MM.1S (cell line): Measurements from ENCODE around the gene PCLAF.
"Not testable (repeated sequence)": the region's sequence is repeated elsewhere in the genome, so short reads cannot be mapped to it uniquely, and the experiment has no call there.

Experiments
- DNase-seq: peaks from one replicate; pipeline ENCODE4 v3.0.0-alpha.2; 2015
- H2AFZ ChIP-seq: fragments of 300-600 bp; sonication (generic); 2 replicates; pipeline ENCODE4 v1.6.0; 2016; ENCODE audit warnings: antibody characterized with exemption, low read length
- H3F3A ChIP-seq: fragments of 300-600 bp; sonication (generic); 2 replicates; pipeline ENCODE4 v1.6.1; 2016; ENCODE audit warnings: mild to moderate bottlenecking, antibody characterized with exemption, low read length, moderate library complexity, mixed read lengths; ENCODE audit not compliant: insufficient read depth
- H3K27ac ChIP-seq: fragments of 300-600 bp; sonication (generic); 2 replicates; pipeline ENCODE4 v1.5.1; 2016; ENCODE audit warnings: mild to moderate bottlenecking, low read length
- H3K27me3 ChIP-seq: fragments of 300-600 bp; sonication (generic); replicated peaks from 2 replicates; pipeline ENCODE4 v1.6.0; 2016; ENCODE audit warnings: low read length; ENCODE audit not compliant: insufficient read depth
- H3K36me3 ChIP-seq: fragments of 300-600 bp; sonication (generic); replicated peaks from 2 replicates; pipeline ENCODE4 v1.6.1; 2016; ENCODE audit warnings: mild to moderate bottlenecking, low read length, mixed read lengths; ENCODE audit not compliant: insufficient read depth
- H3K4me1 ChIP-seq: fragments of 300-600 bp; sonication (generic); 2 replicates; pipeline ENCODE4 v1.6.1; 2016; ENCODE audit warnings: low read length, mixed read lengths
- H3K4me2 ChIP-seq: fragments of 300-600 bp; sonication (generic); 2 replicates; pipeline ENCODE4 v1.6.0; 2016; ENCODE audit warnings: low read depth, low read length
- H3K4me3 ChIP-seq: fragments of 300-600 bp; sonication (generic); 2 replicates; pipeline ENCODE4 v1.5.1; 2016; ENCODE audit warnings: low read length, mixed read lengths
- H3K79me2 ChIP-seq: fragments of 300-600 bp; sonication (generic); 2 replicates; pipeline ENCODE4 v1.6.1; 2016; ENCODE audit warnings: mixed run types, low read length, mixed read lengths
- H3K9ac ChIP-seq: fragments of 300-600 bp; sonication (generic); 2 replicates; pipeline ENCODE4 v1.6.1; 2016; ENCODE audit warnings: low read length, mixed read lengths
- H3K9me2 ChIP-seq: fragments of 300-600 bp; sonication (generic); replicated peaks from 2 replicates; pipeline ENCODE4 v1.6.1; 2016; ENCODE audit warnings: mild to moderate bottlenecking, low read length, mixed read lengths; ENCODE audit not compliant: insufficient read depth
- H3K9me3 ChIP-seq: fragments of 300-600 bp; sonication (generic); replicated peaks from 2 replicates; pipeline ENCODE4 v1.6.1; 2016; ENCODE audit warnings: mild to moderate bottlenecking, low read length, mixed read lengths; ENCODE audit not compliant: insufficient read depth
- H4K20me1 ChIP-seq: fragments of 300-600 bp; sonication (generic); 2 replicates; pipeline ENCODE4 v1.6.1; 2016; ENCODE audit warnings: mild to moderate bottlenecking, low read length, moderate library complexity, mixed read lengths; ENCODE audit not compliant: insufficient read depth
- EZH2 ChIP-seq: fragments of 300-600 bp; sonication (generic); optimal IDR thresholded peaks from 2 replicates; pipeline ENCODE3; 2017; ENCODE audit warnings: low read depth, mild to moderate bottlenecking, antibody characterized with exemption, low read length, mixed read lengths
- EZH2phosphoT487 ChIP-seq: fragments of 300-600 bp; sonication (generic); IDR thresholded peaks from 2 replicates; pipeline ENCODE4 v1.6.1; 2018; ENCODE audit warnings: antibody characterized with exemption, low read length
- TF ChIP-seq, protein P1 (sequence below): fragments of 300-600 bp; sonication (generic); IDR thresholded peaks from 2 replicates; pipeline ENCODE4 v1.5.1; 2016; ENCODE audit warnings: antibody characterized with exemption, low read length, mixed read lengths

The PCLAF gene

DNA sequence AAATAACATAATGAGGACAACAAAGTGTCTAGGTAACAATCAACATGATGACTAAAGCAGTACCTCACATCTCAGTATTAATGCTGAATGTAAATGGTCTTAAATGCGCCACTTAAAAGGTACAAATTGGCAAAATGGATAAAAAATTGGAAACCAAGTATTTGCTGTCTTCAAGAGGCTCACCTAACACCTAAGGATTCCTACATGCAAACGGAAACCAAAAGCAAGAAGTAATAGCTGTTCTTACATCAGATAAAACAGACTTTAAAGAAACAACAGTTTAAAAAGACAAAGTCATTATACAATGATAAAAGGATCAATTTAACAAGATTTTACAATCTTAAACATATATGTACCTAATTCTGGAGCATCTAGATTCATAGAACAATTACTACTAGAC is 47.7 kb downstream of the PCLAF start:
- no peaks in the 10 kb centered on the region for H3K9me2 ChIP-seq
- no peaks in the 10 kb centered on the region for H3K36me3 ChIP-seq
- H3K9me3 ChIP-seq: no peaks in the 10 kb centered on the region
- H4K20me1 ChIP-seq: no peaks in the 10 kb centered on the region
- H3K79me2 ChIP-seq: no peaks in the 10 kb centered on the region
- no peak overlapping the region for H3K4me3 ChIP-seq
- no peak overlapping the region for H3K4me2 ChIP-seq
- H3K9ac ChIP-seq: no peak overlapping the region
- no peaks in the 10 kb centered on the region for H3F3A ChIP-seq
- no peaks in the 10 kb centered on the region for H3K4me1 ChIP-seq
- DNase-seq: no peak
- TF ChIP-seq, protein P1, sequence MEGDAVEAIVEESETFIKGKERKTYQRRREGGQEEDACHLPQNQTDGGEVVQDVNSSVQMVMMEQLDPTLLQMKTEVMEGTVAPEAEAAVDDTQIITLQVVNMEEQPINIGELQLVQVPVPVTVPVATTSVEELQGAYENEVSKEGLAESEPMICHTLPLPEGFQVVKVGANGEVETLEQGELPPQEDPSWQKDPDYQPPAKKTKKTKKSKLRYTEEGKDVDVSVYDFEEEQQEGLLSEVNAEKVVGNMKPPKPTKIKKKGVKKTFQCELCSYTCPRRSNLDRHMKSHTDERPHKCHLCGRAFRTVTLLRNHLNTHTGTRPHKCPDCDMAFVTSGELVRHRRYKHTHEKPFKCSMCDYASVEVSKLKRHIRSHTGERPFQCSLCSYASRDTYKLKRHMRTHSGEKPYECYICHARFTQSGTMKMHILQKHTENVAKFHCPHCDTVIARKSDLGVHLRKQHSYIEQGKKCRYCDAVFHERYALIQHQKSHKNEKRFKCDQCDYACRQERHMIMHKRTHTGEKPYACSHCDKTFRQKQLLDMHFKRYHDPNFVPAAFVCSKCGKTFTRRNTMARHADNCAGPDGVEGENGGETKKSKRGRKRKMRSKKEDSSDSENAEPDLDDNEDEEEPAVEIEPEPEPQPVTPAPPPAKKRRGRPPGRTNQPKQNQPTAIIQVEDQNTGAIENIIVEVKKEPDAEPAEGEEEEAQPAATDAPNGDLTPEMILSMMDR: no peak
- TF ChIP-seq EZH2phosphoT487 (no peak), EZH2 (no peak)
- H2AFZ ChIP-seq: no peak overlapping the region
- no peak overlapping the region for H3K27ac ChIP-seq
- H3K27me3 ChIP-seq: no peaks in the 10 kb centered on the region

DNA sequence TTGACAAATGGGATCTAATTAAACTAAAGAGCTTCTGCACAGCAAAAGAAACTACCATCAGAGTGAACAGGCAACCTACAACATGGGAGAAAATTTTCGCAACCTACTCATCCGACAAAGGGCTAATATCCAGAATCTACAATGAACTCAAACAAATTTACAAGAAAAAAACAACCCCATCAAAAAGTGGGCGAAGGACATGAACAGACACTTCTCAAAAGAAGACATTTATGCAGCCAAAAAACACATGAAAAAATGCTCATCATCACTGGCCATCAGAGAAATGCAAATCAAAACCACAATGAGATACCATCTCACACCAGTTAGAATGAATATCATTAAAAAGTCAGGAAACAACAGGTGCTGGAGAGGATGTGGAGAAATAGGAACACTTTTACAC is 49.6 kb downstream of the PCLAF start:
- H4K20me1 ChIP-seq, H3K9ac ChIP-seq, H3K27me3 ChIP-seq, H3K36me3 ChIP-seq, H2AFZ ChIP-seq, H3K4me1 ChIP-seq, H3K27ac ChIP-seq, H3K4me2 ChIP-seq, H3K4me3 ChIP-seq, H3K9me2 ChIP-seq, H3K79me2 ChIP-seq, DNase-seq, H3K9me3 ChIP-seq, H3F3A ChIP-seq: not testable (repeated sequence)

DNA sequence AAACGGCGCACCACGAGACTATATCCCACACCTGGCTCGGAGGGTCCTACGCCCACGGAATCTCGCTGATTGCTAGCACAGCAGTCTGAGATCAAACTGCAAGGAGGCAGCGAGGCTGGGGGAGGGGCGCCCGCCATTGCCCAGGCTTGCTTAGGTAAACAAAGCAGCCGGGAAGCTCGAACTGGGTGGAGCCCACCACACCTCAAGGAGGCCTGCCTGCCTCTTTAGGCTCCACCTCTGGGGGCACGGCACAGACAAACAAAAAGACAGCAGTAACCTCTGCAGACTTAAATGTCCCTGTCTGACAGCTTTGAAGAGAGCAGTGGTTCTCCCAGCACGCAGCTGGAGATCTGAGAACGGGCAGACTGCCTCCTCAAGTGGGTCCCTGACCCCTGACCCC is 54.3 kb downstream of the PCLAF start:
- not testable (repeated sequence) for H3K4me2 ChIP-seq

DNA sequence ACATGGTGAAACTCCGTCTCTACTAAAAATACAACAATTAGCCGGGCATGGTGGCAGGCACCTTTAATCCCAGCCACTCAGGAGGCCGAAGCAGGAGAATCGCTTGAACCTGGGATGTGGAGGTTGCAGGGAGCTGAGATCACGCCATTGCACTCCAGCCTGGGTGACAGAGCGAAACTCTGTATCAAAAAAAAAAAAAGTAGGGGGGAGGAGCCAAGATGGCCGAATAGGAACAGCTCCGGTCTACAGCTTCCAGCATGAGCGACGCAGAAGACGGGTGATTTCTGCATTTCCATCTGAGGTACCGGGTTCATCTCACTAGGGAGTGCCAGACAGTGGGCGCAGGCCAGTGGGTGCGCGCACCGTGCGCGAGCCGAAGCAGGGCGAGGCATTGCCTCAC is 54.8 kb downstream of the PCLAF start:
- H3F3A ChIP-seq, H2AFZ ChIP-seq, H3K9ac ChIP-seq, H3K27me3 ChIP-seq, H3K4me1 ChIP-seq, DNase-seq, H3K79me2 ChIP-seq, H3K36me3 ChIP-seq, H3K9me2 ChIP-seq, H3K4me3 ChIP-seq, H3K27ac ChIP-seq, H3K9me3 ChIP-seq, H4K20me1 ChIP-seq, H3K4me2 ChIP-seq: not testable (repeated sequence)

More for the DNA sequence above, 54.3 kb downstream of the PCLAF start:
- DNase-seq, H3K79me2 ChIP-seq, H3K9me2 ChIP-seq, H3K27me3 ChIP-seq, H3K4me1 ChIP-seq, H3K36me3 ChIP-seq, H3K27ac ChIP-seq, H3K9me3 ChIP-seq, H2AFZ ChIP-seq, H3F3A ChIP-seq, H3K9ac ChIP-seq, H4K20me1 ChIP-seq, H3K4me3 ChIP-seq: not testable (repeated sequence)

DNA sequence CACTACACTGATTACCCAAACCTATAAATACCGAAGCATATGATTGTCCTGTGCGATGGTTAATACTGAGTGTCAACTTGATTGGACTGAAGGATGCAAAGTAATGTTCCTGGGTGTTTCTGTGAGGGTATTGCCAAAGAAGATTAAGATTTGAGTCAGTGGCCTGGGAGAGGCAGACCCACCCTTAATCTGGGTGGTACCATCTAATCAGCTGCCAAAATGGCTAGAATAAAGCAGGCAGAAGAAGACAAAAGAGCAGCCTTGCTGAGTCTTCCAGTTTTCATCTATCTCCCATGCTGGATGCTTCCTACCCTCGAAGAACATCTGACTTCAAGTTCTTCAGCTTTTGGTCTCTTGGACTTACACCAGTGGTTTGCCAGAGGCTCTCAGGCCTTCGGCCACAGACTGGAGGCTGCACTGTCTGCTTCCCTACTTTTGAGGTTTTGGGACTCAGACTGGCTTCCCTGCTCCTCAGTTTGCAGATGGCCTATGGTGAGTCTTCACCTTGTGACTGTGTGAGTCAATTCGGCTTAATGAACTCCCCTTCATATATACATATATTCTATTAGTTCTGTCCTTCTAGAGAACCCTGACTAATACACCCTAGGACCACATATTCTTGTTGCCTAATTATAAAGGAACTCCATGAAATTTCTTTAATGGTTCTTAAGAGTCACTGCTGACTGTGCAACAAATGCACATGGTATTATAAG is 56.9 kb downstream of the PCLAF start:
- H3K4me2 ChIP-seq: no peak overlapping the region
- H3K27me3 ChIP-seq: no peaks in the 10 kb centered on the region
- H4K20me1 ChIP-seq: no peaks in the 10 kb centered on the region
- no peaks in the 10 kb centered on the region for H3K9me2 ChIP-seq
- TF ChIP-seq EZH2phosphoT487: no peak
- TF ChIP-seq EZH2: no peak
- TF ChIP-seq, protein P1: no peak
- DNase-seq: no peak
- H3K27ac ChIP-seq: no peak overlapping the region
- H3K9me3 ChIP-seq: no peaks in the 10 kb centered on the region
- no peaks in the 10 kb centered on the region for H3K4me1 ChIP-seq
- H3K4me3 ChIP-seq: no peak overlapping the region
- no peaks in the 10 kb centered on the region for H3F3A ChIP-seq
- H3K36me3 ChIP-seq: no peaks in the 10 kb centered on the region
- 0 out of 2 replicates have a peak, but pooled peaks cover 3% of the 10 kb centered on the region for H3K79me2 ChIP-seq
- no peak overlapping the region for H3K9ac ChIP-seq
- H2AFZ ChIP-seq: no peak overlapping the region
